CD14-positive monocyte (primary cell): ENCODE results near the gene PCID2. TPM values are rescaled to one million over a fixed set of nuclear protein-coding genes. Genes with fewer than 3 reads are reported as not detected.

Experiments
- DNase-seq, 3 donors: peaks; one replicate each; pipeline ENCODE4 v3.0.0-alpha.2; 2011 to 2022
- H2AFZ ChIP-seq: 2 replicates; pipeline ENCODE4 v1.6.0; 2012; ENCODE audit warnings: mild to moderate bottlenecking, low read depth, low read length, inconsistent platforms; ENCODE audit not compliant: insufficient read depth, poor library complexity, severe bottlenecking
- H3K27ac ChIP-seq, 2 donors: 1 replicate in 1 of 2; 2 replicates in 1 of 2; pipeline ENCODE4 v1.5.1; 2012 to 2013; ENCODE audit warnings: low read length in 2 of 2, control low read depth in 1 of 2, inconsistent platforms in 1 of 2, low read depth in 1 of 2, mild to moderate bottlenecking in 1 of 2
- H3K27me3 ChIP-seq, 2 donors: one replicate each; pipeline versions ENCODE4 v1.6.0 to v1.6.1; 2011 to 2013; ENCODE audit warnings: low read length in 2 of 2; ENCODE audit not compliant: control insufficient read depth in 2 of 2, insufficient read depth in 2 of 2
- H3K36me3 ChIP-seq, 2 donors: replicated peaks in 1 of 2; 1 replicate in 1 of 2; 2 replicates in 1 of 2; pipeline versions ENCODE4 v1.5.1 to v1.6.1; 2012 to 2013; ENCODE audit warnings: low read length in 2 of 2, control low read depth in 1 of 2, inconsistent platforms in 1 of 2, mild to moderate bottlenecking in 1 of 2; ENCODE audit not compliant: insufficient read depth in 2 of 2, control insufficient read depth in 1 of 2
- H3K4me1 ChIP-seq, 2 donors: 1 replicate in 1 of 2; 2 replicates in 1 of 2; pipeline versions ENCODE4 v1.5.1 to v1.6.1; 2012 to 2013; ENCODE audit warnings: low read length in 2 of 2, control low read depth in 1 of 2, inconsistent platforms in 1 of 2, mild to moderate bottlenecking in 1 of 2, moderate library complexity in 1 of 2; ENCODE audit not compliant: insufficient read depth in 2 of 2, control insufficient read depth in 1 of 2
- H3K4me2 ChIP-seq: replicated peaks from 2 replicates; pipeline ENCODE3; 2012; ENCODE audit warnings: low read length, moderate library complexity, mild to moderate bottlenecking; ENCODE audit not compliant: poor library complexity, severe bottlenecking; ENCODE audit errors: extremely low read depth
- H3K4me3 ChIP-seq, 3 experiments: fragments of 200-600 bp in 1 of 3; sonication (generic) in 1 of 3; replicated peaks in 1 of 3; 1 replicate in 2 of 3; 2 replicates in 1 of 3; pipeline ENCODE4 v1.5.1; 2011 to 2013; ENCODE audit warnings: low read length in 3 of 3, mild to moderate bottlenecking in 3 of 3, control low read depth in 2 of 3, low read depth in 2 of 3, inconsistent platforms in 1 of 3, moderate library complexity in 1 of 3
- H3K79me2 ChIP-seq: 2 replicates; pipeline ENCODE4 v1.6.0; 2012; ENCODE audit warnings: mild to moderate bottlenecking, control low read depth, inconsistent platforms, low read length, moderate library complexity; ENCODE audit not compliant: insufficient read depth
- H3K9ac ChIP-seq: 2 replicates; pipeline ENCODE4 v1.6.0; 2017; ENCODE audit warnings: low read length, mild to moderate bottlenecking; ENCODE audit not compliant: insufficient read depth, poor library complexity, severe bottlenecking
- H3K9me3 ChIP-seq, 2 donors: replicated peaks in 1 of 2; 1 replicate in 1 of 2; 2 replicates in 1 of 2; pipeline versions ENCODE4 v1.5.1 to v1.6.1; 2012 to 2013; ENCODE audit warnings: low read length in 2 of 2, control low read depth in 1 of 2; ENCODE audit not compliant: control insufficient read depth in 1 of 2, insufficient read depth in 1 of 2
- H4K20me1 ChIP-seq: 2 replicates; pipeline ENCODE4 v1.6.0; 2012; ENCODE audit warnings: mild to moderate bottlenecking, low read length, control low read depth, moderate library complexity; ENCODE audit not compliant: insufficient read depth
- H3K27ac Mint-ChIP-seq, 7 donors: one replicate each; pipeline ENCODE4 v1.8.0; 2020; ENCODE audit warnings: mild to moderate bottlenecking in 7 of 7, mixed read lengths in 7 of 7, moderate library complexity in 6 of 7, inconsistent platforms in 2 of 7
- H3K27me3 Mint-ChIP-seq, 3 donors: one replicate each; pipeline ENCODE4 v1.8.0; 2021 to 2022; ENCODE audit warnings: low read depth in 3 of 3, mild to moderate bottlenecking in 3 of 3, mixed read lengths in 3 of 3, moderate library complexity in 3 of 3, inconsistent platforms in 1 of 3
- H3K36me3 Mint-ChIP-seq, 2 donors: one replicate each; pipeline ENCODE4 v1.8.0; 2020; ENCODE audit warnings: mixed read lengths in 2 of 2, inconsistent platforms in 1 of 2, mild to moderate bottlenecking in 1 of 2
- H3K4me1 Mint-ChIP-seq: one replicate; pipeline ENCODE4 v1.8.0; 2020; ENCODE audit warnings: mild to moderate bottlenecking, mixed read lengths
- H3K4me3 Mint-ChIP-seq, 2 donors: one replicate each; pipeline ENCODE4 v1.8.0; 2020; ENCODE audit warnings: mild to moderate bottlenecking in 2 of 2, mixed read lengths in 2 of 2, moderate library complexity in 1 of 2
- H3K9me3 Mint-ChIP-seq, 7 donors: one replicate each; pipeline ENCODE4 v1.8.0; 2020 to 2022; ENCODE audit warnings: mixed read lengths in 7 of 7, mild to moderate bottlenecking in 6 of 7, moderate library complexity in 6 of 7, inconsistent platforms in 2 of 7
- WGBS: methylation state at CpG from one replicate; pipeline ENCODE4 v1.1.5; 2013; ENCODE audit warnings: missing lambda C conversion rate; ENCODE audit not compliant: insufficient coverage; 5-methylcytosine and 5-hydroxymethylcytosine counted together
- intact Hi-C, 2 donors: fragments of 100-400 bp; cut with micrococcal nuclease; formaldehyde crosslinking; loops; one replicate each; pipeline versions ENCODE4 v1.15.0 to v1.15.1; 2023
- polyA plus RNA-seq, 3 donors: library from polyadenylated mRNA; depleted of rRNA in 1 of 3; unstranded in 2 of 3; stranded (reverse) in 1 of 3; fragments of 300-500 nt in 2 of 3; fragments of >200 nt in 1 of 3; fragmentation: Illumina TruSeq in 2 of 3; gene quantifications; 1 replicate in 2 of 3; 2 replicates in 1 of 3; pipeline ENCODE4 v1.2.3, GENCODE V29; 2012 to 2021
- TF ChIP-seq, protein P1 (sequence below): fragments of 200-600 bp; IDR thresholded peaks from one replicate; pipeline ENCODE4 v1.8.0; 2022; ENCODE audit warnings: antibody characterized with exemption, mild to moderate bottlenecking

The PCID2 gene
- polyA plus RNA-seq, 3 donors = 31.5 to 39.8 (median 34.2) TPM

DNA sequence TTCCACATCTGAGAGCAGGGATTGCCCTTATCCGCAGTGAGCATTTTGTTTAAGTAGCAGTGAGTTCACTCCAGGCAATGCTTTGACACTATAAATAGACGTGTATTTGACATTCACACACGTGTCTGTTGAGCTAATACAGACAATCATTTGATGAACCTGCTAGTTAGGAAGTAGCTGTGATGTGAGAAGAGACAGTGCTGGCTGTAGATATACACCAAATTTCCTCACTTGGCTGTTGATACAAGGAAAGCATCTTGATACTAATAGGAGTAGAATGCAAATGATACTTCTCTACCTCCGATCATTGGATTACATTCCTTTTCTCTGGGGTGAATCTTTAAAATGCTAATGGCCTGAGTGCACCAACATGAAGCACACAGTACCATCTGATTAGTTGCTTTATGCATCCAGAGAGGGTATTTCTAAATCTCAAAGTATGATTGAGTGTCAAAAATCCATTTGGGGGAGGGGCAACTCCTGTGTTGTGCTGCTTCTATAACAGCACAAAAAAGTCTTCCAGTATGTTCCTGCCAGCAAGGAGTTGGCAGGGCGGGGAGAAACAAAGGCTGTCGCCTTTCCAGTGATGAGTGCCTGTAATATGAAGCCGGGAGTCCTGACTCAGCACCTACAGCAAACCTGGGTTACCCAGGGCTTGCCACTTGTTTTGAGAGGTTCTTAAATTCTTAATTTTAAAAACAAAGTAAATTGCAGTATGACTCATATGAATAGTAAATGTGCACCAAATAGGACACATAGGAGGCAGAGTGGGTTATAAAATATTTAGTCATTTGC is 8.0 kb upstream of the PCID2 start:
- no peaks in the 10 kb centered on the region for H3K4me1 ChIP-seq
- 95% methylated on average over 3 of the region's 7 CpGs for WGBS
- no peaks in the 10 kb centered on the region for H3K9me3 ChIP-seq
- peaks cover 30 to 40% of the 10 kb centered on the region in 2 donors for H3K36me3 Mint-ChIP-seq
- H4K20me1 ChIP-seq = peaks cover 100% of the 10 kb centered on the region
- no peak for DNase-seq
- no peaks in the 10 kb centered on the region for H3K27me3 Mint-ChIP-seq
- intact Hi-C loops = loop anchor here in 1 of 2 donors (10.0 kb wide), 1 partner anchor 78 kb away; the partner anchor contains the start of gene LAMP1
- TF ChIP-seq, protein P1, sequence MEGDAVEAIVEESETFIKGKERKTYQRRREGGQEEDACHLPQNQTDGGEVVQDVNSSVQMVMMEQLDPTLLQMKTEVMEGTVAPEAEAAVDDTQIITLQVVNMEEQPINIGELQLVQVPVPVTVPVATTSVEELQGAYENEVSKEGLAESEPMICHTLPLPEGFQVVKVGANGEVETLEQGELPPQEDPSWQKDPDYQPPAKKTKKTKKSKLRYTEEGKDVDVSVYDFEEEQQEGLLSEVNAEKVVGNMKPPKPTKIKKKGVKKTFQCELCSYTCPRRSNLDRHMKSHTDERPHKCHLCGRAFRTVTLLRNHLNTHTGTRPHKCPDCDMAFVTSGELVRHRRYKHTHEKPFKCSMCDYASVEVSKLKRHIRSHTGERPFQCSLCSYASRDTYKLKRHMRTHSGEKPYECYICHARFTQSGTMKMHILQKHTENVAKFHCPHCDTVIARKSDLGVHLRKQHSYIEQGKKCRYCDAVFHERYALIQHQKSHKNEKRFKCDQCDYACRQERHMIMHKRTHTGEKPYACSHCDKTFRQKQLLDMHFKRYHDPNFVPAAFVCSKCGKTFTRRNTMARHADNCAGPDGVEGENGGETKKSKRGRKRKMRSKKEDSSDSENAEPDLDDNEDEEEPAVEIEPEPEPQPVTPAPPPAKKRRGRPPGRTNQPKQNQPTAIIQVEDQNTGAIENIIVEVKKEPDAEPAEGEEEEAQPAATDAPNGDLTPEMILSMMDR = no peak
- no peaks in the 10 kb centered on the region for H3K27me3 ChIP-seq
- H3K27ac ChIP-seq = no peak overlapping the region
- peaks cover 100% of the 10 kb centered on the region for H3K79me2 ChIP-seq
- no peak overlapping the region for H3K4me3 Mint-ChIP-seq
- no peak overlapping the region for H3K9ac ChIP-seq
- H3K4me1 Mint-ChIP-seq = peaks cover 8% of the 10 kb centered on the region
- no peak overlapping the region for H3K4me2 ChIP-seq
- peaks cover 28 to 66% of the 10 kb centered on the region in 2 donors for H3K36me3 ChIP-seq
- H2AFZ ChIP-seq = no peak overlapping the region
- H3K4me3 ChIP-seq = no peak overlapping the region
- H3K9me3 Mint-ChIP-seq = peaks cover 0 to 4% (median 0%) of the 10 kb centered on the region in 7 donors
- peak overlapping the region in 1 of 7 donors; percentile 8 for H3K27ac Mint-ChIP-seq

DNA sequence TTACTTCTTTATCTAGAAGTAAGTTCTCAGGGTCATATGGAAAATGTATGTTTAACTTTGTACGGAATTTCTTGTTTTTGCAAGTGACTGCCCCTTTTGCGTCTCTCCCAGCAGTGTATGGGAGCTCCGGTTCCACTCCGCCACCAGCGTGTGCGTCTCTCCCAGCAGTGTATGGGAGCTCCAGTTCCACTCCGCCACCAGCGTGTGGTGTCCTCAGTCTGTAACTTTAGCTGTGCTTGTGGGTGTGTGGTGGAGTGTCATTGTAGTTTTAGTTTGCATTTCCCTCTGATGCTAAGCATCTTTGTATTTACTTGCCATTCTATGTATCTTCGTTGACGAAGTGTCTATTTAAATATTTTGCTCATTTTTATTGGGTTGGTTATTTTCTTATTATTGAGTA is 3.3 kb upstream of the PCID2 start:
- no peak overlapping the region for H3K27ac ChIP-seq
- no peaks in the 10 kb centered on the region for H3K9me3 ChIP-seq
- H3K4me2 ChIP-seq = no peak overlapping the region
- no peak overlapping the region for H3K9ac ChIP-seq
- DNase-seq = no peak
- Mint-ChIP-seq H3K9me3 (peaks cover 0 to 2% (median 0%) of the 10 kb centered on the region in 7 donors), H3K4me1 (peaks cover 30% of the 10 kb centered on the region), H3K27me3 (no peaks in the 10 kb centered on the region), H3K36me3 (peaks cover 8 to 25% of the 10 kb centered on the region in 2 donors), H3K4me3 (no peak overlapping the region), H3K27ac (peak overlapping the region in 3 of 7 donors; percentile 7 to 44 (median 38))
- intact Hi-C loops = loop anchor here in 1 of 2 donors (5.0 to 10.0 kb wide), 2 partner anchors 83 to 281 kb away; partner anchors contain the start of genes DCUN1D2 and LAMP1
- TF ChIP-seq, protein P1 = no peak
- H4K20me1 ChIP-seq = peaks cover 66% of the 10 kb centered on the region
- H3K79me2 ChIP-seq = peaks cover 86% of the 10 kb centered on the region
- H3K4me3 ChIP-seq = no peak overlapping the region
- 100% methylated on average over 6 of the region's 10 CpGs for WGBS
- H3K27me3 ChIP-seq = no peaks in the 10 kb centered on the region
- peaks cover 14 to 30% of the 10 kb centered on the region in 2 donors for H3K4me1 ChIP-seq
- no peak overlapping the region for H2AFZ ChIP-seq
- peaks cover 4 to 32% of the 10 kb centered on the region in 2 donors for H3K36me3 ChIP-seq
